DOHH2 (cell line): Measurements from ENCODE around the gene HSPA2.
A peak's percentile ranks its signal among the peaks of the same experiment; 100 is the strongest.

Experiments
- H3F3A ChIP-seq: fragments of 200-600 bp; sonication (generic), shearing (Covaris generic); 2 replicates; pipeline ENCODE4 v1.6.0; 2016; ENCODE audit warnings: antibody characterized with exemption, mild to moderate bottlenecking; ENCODE audit not compliant: control insufficient read depth, insufficient read depth
- H3K27ac ChIP-seq: fragments of 200-600 bp; sonication (generic); 2 replicates; pipeline ENCODE4 v1.5.1; 2014; ENCODE audit warnings: low read depth, mild to moderate bottlenecking, low read length, moderate library complexity
- H3K27me3 ChIP-seq: fragments of 200-600 bp; sonication (generic); 2 replicates; pipeline ENCODE4 v1.6.1; 2014; ENCODE audit warnings: mild to moderate bottlenecking, low read length, mixed read lengths; ENCODE audit not compliant: control insufficient read depth
- H3K36me3 ChIP-seq: fragments of 200-600 bp; sonication (generic); 2 replicates; pipeline ENCODE4 v1.6.1; 2014; ENCODE audit warnings: mild to moderate bottlenecking, low read length, moderate library complexity, mixed read lengths; ENCODE audit not compliant: control insufficient read depth
- H3K4me1 ChIP-seq: fragments of 200-600 bp; sonication (generic); 2 replicates; pipeline ENCODE4 v1.6.1; 2014; ENCODE audit warnings: mild to moderate bottlenecking, low read length, mixed read lengths; ENCODE audit not compliant: control insufficient read depth
- H3K4me2 ChIP-seq: fragments of 200-600 bp; sonication (generic); 2 replicates; pipeline ENCODE4 v1.6.0; 2014; ENCODE audit warnings: mild to moderate bottlenecking, low read length, moderate library complexity
- H3K4me3 ChIP-seq: fragments of 200-600 bp; sonication (generic); 2 replicates; pipeline ENCODE4 v1.5.1; 2014; ENCODE audit warnings: mild to moderate bottlenecking, low read length, mixed read lengths
- H3K79me2 ChIP-seq: fragments of 200-600 bp; sonication (generic); 2 replicates; pipeline ENCODE4 v1.6.1; 2014; ENCODE audit warnings: mild to moderate bottlenecking, low read length, mixed read lengths; ENCODE audit not compliant: control insufficient read depth
- H3K9me2 ChIP-seq: fragments of 200-600 bp; sonication (generic); replicated peaks from 2 replicates; pipeline ENCODE4 v1.6.1; 2014; ENCODE audit warnings: mild to moderate bottlenecking, low read length, mixed read lengths; ENCODE audit not compliant: control insufficient read depth
- H3K9me3 ChIP-seq: fragments of 200-600 bp; sonication (generic); 2 replicates; pipeline ENCODE4 v1.6.1; 2014; ENCODE audit warnings: antibody characterized with exemption, low read length, mixed read lengths; ENCODE audit not compliant: control insufficient read depth, insufficient read depth
- H4K20me1 ChIP-seq: fragments of 200-600 bp; sonication (generic); 2 replicates; pipeline ENCODE4 v1.6.0; 2014; ENCODE audit warnings: low read depth, mild to moderate bottlenecking, antibody characterized with exemption, low read length, moderate library complexity; ENCODE audit not compliant: control insufficient read depth, insufficient read depth
- EZH2phosphoT487 ChIP-seq: fragments of 200-600 bp; sonication (generic); IDR thresholded peaks from 2 replicates; pipeline ENCODE4 v1.6.1; 2017; ENCODE audit warnings: borderline replicate concordance, mild to moderate bottlenecking, antibody characterized with exemption, low read length, moderate library complexity, mixed read lengths
- TF ChIP-seq, protein P1 (sequence below): fragments of 200-600 bp; sonication (generic); IDR thresholded peaks from one replicate; pipeline ENCODE4 v1.5.1; 2014; ENCODE audit warnings: antibody characterized with exemption, mild to moderate bottlenecking, low read depth, low read length; ENCODE audit not compliant: poor library complexity, severe bottlenecking

Gene HSPA2

DNA sequence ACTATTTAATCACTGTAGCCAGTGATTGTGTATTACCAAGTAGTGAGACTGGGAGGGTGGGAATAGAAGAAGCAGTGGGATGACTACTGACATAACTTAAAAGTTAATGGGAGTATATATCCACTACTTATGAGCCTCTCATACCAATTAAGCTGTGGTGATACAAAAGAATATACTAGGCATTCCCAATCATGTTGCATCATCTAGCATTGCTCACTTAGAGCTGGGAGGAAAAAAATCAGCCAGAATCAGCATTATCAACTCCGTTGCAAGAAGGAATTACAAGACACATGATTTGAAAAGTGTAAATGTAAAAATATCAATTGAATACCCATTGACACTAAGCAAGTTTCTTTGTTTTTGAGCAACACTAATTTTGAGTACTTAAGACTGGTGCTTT is 8.5 kb downstream of the HSPA2 start:
- H3K9me3 ChIP-seq: no peaks in the 10 kb centered on the region
- H3F3A ChIP-seq: no peaks in the 10 kb centered on the region; the same call in 1 of the 2 replicates
- H3K36me3 ChIP-seq: no peaks in the 10 kb centered on the region
- no peak overlapping the region for H3K27ac ChIP-seq
- no peaks in the 10 kb centered on the region for H3K9me2 ChIP-seq
- H4K20me1 ChIP-seq: no peaks in the 10 kb centered on the region
- no peak overlapping the region for H3K4me2 ChIP-seq
- TF ChIP-seq, protein P1, sequence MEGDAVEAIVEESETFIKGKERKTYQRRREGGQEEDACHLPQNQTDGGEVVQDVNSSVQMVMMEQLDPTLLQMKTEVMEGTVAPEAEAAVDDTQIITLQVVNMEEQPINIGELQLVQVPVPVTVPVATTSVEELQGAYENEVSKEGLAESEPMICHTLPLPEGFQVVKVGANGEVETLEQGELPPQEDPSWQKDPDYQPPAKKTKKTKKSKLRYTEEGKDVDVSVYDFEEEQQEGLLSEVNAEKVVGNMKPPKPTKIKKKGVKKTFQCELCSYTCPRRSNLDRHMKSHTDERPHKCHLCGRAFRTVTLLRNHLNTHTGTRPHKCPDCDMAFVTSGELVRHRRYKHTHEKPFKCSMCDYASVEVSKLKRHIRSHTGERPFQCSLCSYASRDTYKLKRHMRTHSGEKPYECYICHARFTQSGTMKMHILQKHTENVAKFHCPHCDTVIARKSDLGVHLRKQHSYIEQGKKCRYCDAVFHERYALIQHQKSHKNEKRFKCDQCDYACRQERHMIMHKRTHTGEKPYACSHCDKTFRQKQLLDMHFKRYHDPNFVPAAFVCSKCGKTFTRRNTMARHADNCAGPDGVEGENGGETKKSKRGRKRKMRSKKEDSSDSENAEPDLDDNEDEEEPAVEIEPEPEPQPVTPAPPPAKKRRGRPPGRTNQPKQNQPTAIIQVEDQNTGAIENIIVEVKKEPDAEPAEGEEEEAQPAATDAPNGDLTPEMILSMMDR: no peak
- TF ChIP-seq EZH2phosphoT487: no peak
- peaks cover 35% of the 10 kb centered on the region for H3K27me3 ChIP-seq
- H3K4me1 ChIP-seq: no peaks in the 10 kb centered on the region
- no peak overlapping the region for H3K4me3 ChIP-seq
- H3K79me2 ChIP-seq: no peaks in the 10 kb centered on the region

DNA sequence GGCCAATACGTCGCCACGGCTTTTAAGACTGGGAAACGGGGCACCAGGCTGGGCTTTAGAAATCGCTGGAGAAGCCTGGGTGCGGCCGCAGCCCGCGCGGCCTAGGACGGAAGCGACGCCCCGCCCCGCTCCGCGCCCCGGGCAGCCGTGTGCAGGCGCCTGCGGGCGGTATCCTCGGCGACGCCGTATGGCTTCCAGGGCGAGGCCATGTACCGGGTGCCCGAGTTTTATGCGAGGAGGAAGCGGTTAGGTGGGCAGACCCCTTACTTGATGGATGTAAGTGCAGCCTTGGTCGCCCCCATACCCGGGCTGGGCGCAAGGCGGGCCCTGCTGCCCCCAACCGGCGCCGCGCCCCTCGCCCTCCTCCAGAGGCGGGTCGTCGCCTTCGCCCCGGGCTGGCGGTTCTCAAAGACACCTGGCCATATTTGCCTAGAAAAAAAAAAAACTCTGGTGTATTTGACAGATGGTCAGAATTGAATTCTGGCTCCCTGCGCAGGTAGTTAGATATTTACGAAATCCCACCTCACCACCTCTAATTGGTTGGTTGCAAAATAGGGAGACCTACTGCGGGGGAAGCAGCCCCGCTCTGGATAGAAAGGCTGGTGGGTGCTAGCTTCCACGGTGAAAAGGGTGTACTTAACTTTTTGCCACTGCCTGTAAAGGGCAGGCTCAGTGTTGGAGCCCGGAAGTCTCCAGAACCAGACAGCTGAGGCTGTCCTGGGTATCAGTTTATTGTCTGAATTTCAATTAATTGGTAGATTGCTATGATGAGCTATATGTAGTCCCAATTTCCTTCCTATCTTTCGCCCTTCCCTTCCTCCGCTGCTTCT is 9.5 kb downstream of the HSPA2 start, which contains the start of gene PPP1R36:
Gene PPP1R36, plus strand, starts transcription at position 171 of the 830 bp plus-strand sequence. Its CDS starts 37 bp downstream, at position 208.
- Histone ChIP-seq H3K4me3 (no peak within 1 kb of the TSS), H3K36me3 (no peaks in the 10 kb centered on the region), H3K27ac (no peak within 1 kb of the TSS), H4K20me1 (no peaks in the 10 kb centered on the region), H3F3A (no peaks in the 10 kb centered on the region), H3K4me1 (no peaks in the 10 kb centered on the region), H3K9me3 (no peaks in the 10 kb centered on the region), H3K79me2 (no peaks in the 10 kb centered on the region), H3K27me3 (peaks cover 40% of the 10 kb centered on the region), H3K4me2 (peak within 1 kb of the TSS; percentile 8; the same call in 1 of the 2 replicates), H3K9me2 (no peaks in the 10 kb centered on the region)
- no peak for TF ChIP-seq EZH2phosphoT487
- TF ChIP-seq, protein P1: no peak

DNA sequence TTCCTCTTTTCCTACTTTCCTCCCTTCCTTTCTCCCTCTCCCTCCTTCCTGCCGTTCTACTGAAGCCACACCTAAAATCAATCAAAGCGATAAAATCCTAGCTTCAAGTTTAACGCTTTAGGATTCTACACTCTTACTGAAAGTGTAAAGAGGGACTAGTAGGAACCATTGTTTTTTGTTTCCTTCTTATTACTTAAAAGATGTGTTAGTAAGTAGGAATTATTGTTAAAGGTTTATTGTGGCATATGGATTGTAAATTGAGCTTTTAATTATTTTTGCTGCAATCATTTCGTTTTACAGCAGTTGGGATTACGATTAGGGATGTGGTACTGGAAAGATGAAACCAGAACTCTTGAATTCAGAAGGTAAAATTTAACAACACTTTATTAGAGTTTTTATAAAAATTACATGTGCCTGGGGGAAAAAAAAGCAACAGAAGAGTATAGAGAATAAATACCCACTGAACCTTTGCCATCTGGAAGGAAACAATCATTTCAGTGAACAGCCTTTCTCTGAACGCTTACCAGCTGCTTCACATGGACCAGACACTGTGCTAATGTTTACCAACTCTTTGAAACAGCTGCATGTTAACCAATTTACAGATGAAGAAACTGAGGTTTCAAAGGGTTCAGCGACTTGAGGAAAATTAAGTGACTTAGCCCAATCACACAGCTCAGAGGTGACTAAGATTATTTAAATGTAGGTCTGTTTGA is 10.2 kb downstream of the HSPA2 start:
- Histone ChIP-seq H3F3A (no peaks in the 10 kb centered on the region), H3K9me3 (no peaks in the 10 kb centered on the region), H3K4me3 (no peak overlapping the region), H3K4me2 (no peak overlapping the region), H3K4me1 (no peaks in the 10 kb centered on the region), H3K27ac (no peak overlapping the region), H3K36me3 (no peaks in the 10 kb centered on the region), H3K27me3 (peaks cover 46% of the 10 kb centered on the region), H3K79me2 (no peaks in the 10 kb centered on the region), H3K9me2 (no peaks in the 10 kb centered on the region), H4K20me1 (no peaks in the 10 kb centered on the region)
- TF ChIP-seq EZH2phosphoT487: no peak
- TF ChIP-seq, protein P1: no peak
